Fibroblast of the aortic adventitia (primary cell): ENCODE measurements around the gene PREX1. TPM values are rescaled to one million over a fixed set of nuclear protein-coding genes. Genes with fewer than 3 reads are reported as not detected.

Experiments used
- DNase-seq: peaks from one replicate; pipeline ENCODE4 v3.0.0-alpha.2; 2010; ENCODE audit warnings: low read depth
- H3K4me3 ChIP-seq: 2 replicates; pipeline ENCODE4 v1.5.1; 2011; ENCODE audit warnings: low read depth, mild to moderate bottlenecking, control low read depth, low read length, moderate library complexity
- CTCF ChIP-seq: IDR thresholded peaks from 2 replicates; pipeline ENCODE4 v1.5.1; 2011; ENCODE audit warnings: mild to moderate bottlenecking, low read length, control low read depth, inconsistent platforms; ENCODE audit not compliant: insufficient read depth
- total RNA-seq: library from RNA; depleted of rRNA; stranded (reverse); fragments of >200 nt; gene quantifications from 2 replicates; pipeline ENCODE4 v1.2.3, GENCODE V29; 2012; ENCODE audit warnings: low replicate concordance

PREX1 gene
- total RNA-seq, 1 donor = 13.0 TPM

- no peak for DNase-seq
- TF ChIP-seq CTCF = no peak
- H3K4me3 ChIP-seq = no peak overlapping the region
These were observed 245.2 kb downstream of the PREX1 start for GRCh38 chr20:48582673-48582985.

- no peak for TF ChIP-seq CTCF
- DNase-seq = no peak
- H3K4me3 ChIP-seq = no peak overlapping the region
These were observed 246.6 kb downstream of the PREX1 start for GRCh38 chr20:48581167-48581566.

GRCh38 chr20:48578397-48579098 is 249.3 kb downstream of the PREX1 start:
- no peak for DNase-seq
- no peak for TF ChIP-seq CTCF
- H3K4me3 ChIP-seq = no peak overlapping the region

GRCh38 chr20:48577557-48577956 is 250.2 kb downstream of the PREX1 start:
- DNase-seq = no peak
- no peak for TF ChIP-seq CTCF
- no peak overlapping the region for H3K4me3 ChIP-seq

GRCh38 chr20:48574383-48574782 is 253.4 kb downstream of the PREX1 start:
- TF ChIP-seq CTCF = no peak
- DNase-seq = no peak
- no peak overlapping the region for H3K4me3 ChIP-seq

Other genes starting within 250 kb of the PREX1 start
- 31.6 and 52.7 TPM in 2 replicates for gene ARFGEF2, start 93.7 kb upstream of the PREX1 start, total RNA-seq
- gene CSE1L, start 218.3 kb upstream of the PREX1 start, total RNA-seq = 33.6 and 154 TPM in 2 replicates